NCI-H2227 (cell line): ENCODE results near the gene CSNK2A2.

Source experiments
- DNase-seq: peaks from one replicate; lab custom pipeline; 2025; ENCODE audit not compliant: unreplicated experiment; lab: John Stamatoyannopoulos, UW

The CSNK2A2 gene

DNA sequence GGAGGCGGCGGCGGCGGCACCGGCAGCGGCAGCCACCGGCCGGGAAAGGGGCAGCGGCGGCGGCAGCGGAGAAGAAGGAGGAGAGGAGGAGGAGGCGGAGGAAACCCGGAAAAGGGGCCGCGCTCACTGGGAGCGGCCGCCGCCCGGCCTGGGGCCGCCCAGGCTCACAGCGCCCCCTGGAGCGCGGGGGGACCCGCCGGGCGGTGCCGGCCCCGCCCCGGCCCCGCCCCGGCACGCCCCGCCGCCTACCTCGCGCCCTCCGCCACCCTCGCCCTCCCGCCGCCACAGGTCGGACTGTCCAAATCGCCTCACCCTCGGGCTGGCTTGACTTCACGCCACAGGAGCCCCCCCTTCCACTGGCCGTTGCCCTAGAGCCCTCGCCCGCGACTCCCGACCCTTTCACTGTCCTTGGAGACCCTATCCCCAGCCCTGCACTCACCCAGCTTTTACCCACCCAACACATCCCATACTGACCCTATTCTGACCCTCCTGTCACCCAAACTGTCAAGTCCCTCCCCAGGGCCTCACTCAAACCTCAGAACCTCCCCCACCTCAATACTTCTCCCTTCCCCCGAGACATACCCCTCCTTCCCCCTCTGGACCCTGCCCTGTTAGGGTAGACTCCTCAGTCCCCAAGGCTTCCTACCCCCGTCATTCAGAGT lies at the start of gene CSNK2A2:
Gene CSNK2A2 (minus strand): TSS at position 85 of the 662 bp plus-strand sequence. CDS start 370 bp downstream, outside the sequence.
- DNase-seq, result peak; percentile 77

GRCh38 chr16:58243528-58244004 lies 45.7 kb upstream of the CSNK2A2 start:
- DNase-seq, result no peak

- no peak for DNase-seq
Measured at GRCh38 chr16:58236831-58237230, 38.9 kb upstream of the CSNK2A2 start.

GRCh38 chr16:58236231-58236690 lies 38.4 kb upstream of the CSNK2A2 start:
- DNase-seq, result peak; percentile 78

DNA sequence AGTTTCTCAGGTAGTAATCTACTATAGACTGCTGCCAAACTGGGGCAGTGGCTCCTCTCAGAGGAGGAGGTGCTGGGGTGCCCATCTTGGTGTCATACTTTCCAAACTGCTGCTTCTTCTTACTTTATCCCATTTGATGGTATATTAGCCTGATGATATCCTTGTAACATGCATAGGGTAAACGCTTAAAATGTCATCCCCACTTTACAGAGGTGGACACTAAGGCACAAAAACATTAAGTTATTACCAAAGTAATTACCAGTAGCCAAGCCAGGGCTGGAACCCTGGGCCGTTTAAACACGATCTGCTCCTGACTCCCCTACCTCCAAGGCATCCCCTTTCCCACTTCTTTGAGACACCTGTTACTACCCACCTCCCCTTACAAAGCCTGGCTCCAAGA lies 37.8 kb upstream of the CSNK2A2 start:
- no peak for DNase-seq

GRCh38 chr16:58234831-58235595 lies 37.1 kb upstream of the CSNK2A2 start:
- no peak for DNase-seq

- no peak for DNase-seq
Measured at GRCh38 chr16:58230259-58230658, 32.4 kb upstream of the CSNK2A2 start.

- no peak for DNase-seq
Measured at GRCh38 chr16:58226790-58227189, 28.9 kb upstream of the CSNK2A2 start.

- no peak for DNase-seq
Measured at GRCh38 chr16:58225965-58226602, 28.2 kb upstream of the CSNK2A2 start.

- DNase-seq, result no peak
Measured at GRCh38 chr16:58222532-58223316, 24.8 kb upstream of the CSNK2A2 start.

DNA sequence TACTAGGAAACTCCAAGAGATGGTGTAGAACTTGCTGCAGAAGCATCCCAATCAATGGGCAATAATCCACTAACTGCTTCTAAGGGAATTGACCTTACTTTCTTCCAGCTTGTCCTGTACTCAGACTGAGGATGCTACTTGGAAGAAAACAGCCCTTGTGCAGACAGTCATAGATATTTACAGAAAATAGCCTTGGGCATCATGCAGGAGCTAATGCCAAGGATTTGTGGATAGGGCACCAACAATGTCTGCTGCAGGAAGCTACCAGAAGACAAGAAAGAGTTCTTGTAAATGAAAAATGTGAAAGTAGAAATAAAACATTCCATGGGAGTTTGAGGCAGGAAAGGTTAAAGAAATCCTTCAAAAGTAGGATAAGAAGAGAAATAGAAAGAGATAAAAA lies 21.5 kb upstream of the CSNK2A2 start:
- DNase-seq, result no peak

DNA sequence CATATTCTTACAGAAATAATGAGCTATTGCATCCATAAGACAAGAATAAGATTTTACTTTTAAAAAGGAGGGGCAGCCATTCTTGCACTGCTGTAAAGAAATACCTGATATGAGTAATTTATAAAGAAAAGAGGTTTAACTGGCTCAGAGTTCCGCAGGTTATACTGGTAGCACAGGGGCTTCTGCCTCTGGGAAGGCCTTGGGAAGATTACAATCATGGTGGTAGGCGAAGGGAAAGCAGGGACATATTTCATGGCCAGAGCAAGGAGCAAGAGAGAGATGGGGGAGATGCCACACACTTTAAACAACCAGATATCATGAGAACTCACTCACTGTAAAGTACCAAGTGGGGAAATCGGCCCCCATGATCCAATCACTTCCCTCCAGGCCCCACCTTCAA lies 20.9 kb upstream of the CSNK2A2 start:
- no peak for DNase-seq

- DNase-seq, result no peak
Measured at GRCh38 chr16:58217311-58217925, 19.5 kb upstream of the CSNK2A2 start.

- DNase-seq, result no peak
Measured at GRCh38 chr16:58212824-58213655, 15.1 kb upstream of the CSNK2A2 start.

GRCh38 chr16:58211846-58212245 lies 13.9 kb upstream of the CSNK2A2 start:
- no peak for DNase-seq

- DNase-seq, result no peak
Measured at GRCh38 chr16:58211245-58211644, 13.3 kb upstream of the CSNK2A2 start.

- DNase-seq, result no peak
Measured at GRCh38 chr16:58205276-58206036, 7.5 kb upstream of the CSNK2A2 start.

- DNase-seq, result no peak
Measured at GRCh38 chr16:58201163-58201562, 3.3 kb upstream of the CSNK2A2 start.
